Panc1 (cell line): Measurements from ENCODE around the gene OR51I2. TPM values are rescaled to one million over a fixed set of nuclear protein-coding genes. Genes with fewer than 3 reads are reported as not detected.

Experiments used
- ATAC-seq: fragments of 200-7000 bp; cut with Tn5 transposase; 2 replicates; pipeline ENCODE4 v1.9.1; 2020; ENCODE audit warnings: mild to moderate bottlenecking, moderate library complexity
- BruUV-seq: library from RNA; stranded (reverse); fragments of 400-500 nt; replicated peaks from 2 replicates; lab custom pipeline; 2021; lab: Mats Ljungman, UMichigan
- CTCF ChIA-PET: fragments of 300-600 bp; sonication (Branson Sonifier 250); formaldehyde crosslinking; loops from one replicate; lab custom pipeline; 2022; ENCODE audit warnings: antibody characterized with exemption; lab: Charles Lee
- POLR2A ChIA-PET: fragments of 300-600 bp; sonication (Branson Sonifier 250); formaldehyde crosslinking; loops from one replicate; lab custom pipeline; 2022; ENCODE audit warnings: antibody characterized with exemption; lab: Charles Lee
- DNase-seq: peaks from one replicate; pipeline ENCODE4 v3.0.0-alpha.2; 2010; ENCODE audit warnings: low read depth, low spot score
- H3K27ac ChIP-seq: 2 replicates; pipeline ENCODE4 v1.5.1; 2011; ENCODE audit warnings: mild to moderate bottlenecking, low read length, inconsistent platforms
- H3K27me3 ChIP-seq: fragments of 200-500 bp; sonication (Bioruptor generic); 2 replicates; pipeline ENCODE4 v1.6.0; 2014; ENCODE audit warnings: low read length, inconsistent platforms; ENCODE audit not compliant: control insufficient read depth, insufficient read depth
- H3K36me3 ChIP-seq: fragments of 200-500 bp; sonication (Bioruptor generic); 2 replicates; pipeline ENCODE4 v1.5.1; 2014; ENCODE audit warnings: inconsistent platforms, mild to moderate bottlenecking, low read length, moderate library complexity; ENCODE audit not compliant: control insufficient read depth, insufficient read depth
- H3K4me1 ChIP-seq: 2 replicates; pipeline ENCODE4 v1.5.1; 2011; ENCODE audit warnings: inconsistent platforms, mild to moderate bottlenecking, low read length, moderate library complexity; ENCODE audit not compliant: control insufficient read depth, insufficient read depth
- H3K4me3 ChIP-seq, 2 experiments: 2 replicates each; pipeline ENCODE4 v1.5.1; 2011 to 2012; ENCODE audit warnings: low read depth in 2 of 2, low read length in 2 of 2, mild to moderate bottlenecking in 2 of 2, inconsistent platforms in 1 of 2, moderate library complexity in 1 of 2
- H3K9me3 ChIP-seq: fragments of 200-500 bp; sonication (Bioruptor generic); 2 replicates; pipeline ENCODE4 v1.5.1; 2014; ENCODE audit warnings: low read depth, mild to moderate bottlenecking, inconsistent platforms, low read length, moderate library complexity; ENCODE audit not compliant: control insufficient read depth, insufficient read depth
- CTCF ChIP-seq: fragments of 450-650 bp; IDR thresholded peaks from 2 replicates; pipeline ENCODE4 v1.5.1; 2017; ENCODE audit warnings: mild to moderate bottlenecking
- POLR2AphosphoS5 ChIP-seq: IDR thresholded peaks from 2 replicates; pipeline ENCODE4 v1.6.1; 2012; ENCODE audit warnings: mild to moderate bottlenecking, low read depth, low read length, moderate library complexity
- REST ChIP-seq, 2 experiments: IDR thresholded peaks; 2 replicates each; pipeline ENCODE4 v1.6.1; 2011 to 2012; ENCODE audit warnings: low read depth in 2 of 2, control low read depth in 1 of 2, low read length in 1 of 2, mild to moderate bottlenecking in 1 of 2, moderate library complexity in 1 of 2; ENCODE audit not compliant: insufficient read depth in 1 of 2
- SIN3A ChIP-seq: IDR thresholded peaks from 2 replicates; pipeline ENCODE4 v1.6.1; 2012; ENCODE audit warnings: low read depth, mild to moderate bottlenecking, low read length, moderate library complexity, borderline replicate concordance; ENCODE audit not compliant: insufficient read depth
- TCF7L2 ChIP-seq: IDR thresholded peaks from 2 replicates; pipeline ENCODE4 v1.6.1; 2011; ENCODE audit warnings: mild to moderate bottlenecking, low read depth, low read length, inconsistent platforms
- in situ Hi-C: cut with HindIII; loops from 2 replicates; pipeline ENCODE4 v1.10.0; 2016; ENCODE audit warnings: low sequenced_read_pairs, low pct_unique_long_range_greater_than_20kb
- intact Hi-C: fragments of 100-400 bp; cut with micrococcal nuclease; formaldehyde crosslinking; loops from one replicate; pipeline ENCODE4 v1.10.0; 2022; ENCODE audit not compliant: unreplicated experiment
- total RNA-seq: library from RNA; stranded (reverse); gene quantifications from one replicate; pipeline ENCODE4 v1.2.1, GENCODE V29; 2021; ENCODE audit not compliant: unreplicated experiment

OR51I2 gene
- total RNA-seq, 1 experiment from 2014 or later, result not detected

GRCh38 chr11:5500393-5500801 lies 51.3 kb downstream of the OR51I2 start:
- no TSS peak for BruUV-seq
- ChIA-PET CTCF (no interaction called here), POLR2A (no interaction called here)
- in situ Hi-C loops, result no loop called here
- TF ChIP-seq REST (IDR thresholded peaks at IDR 0.05; ENCODE audit: insufficient read depth in 1 of 2, low read depth in 2 of 2, low read length in 1 of 2) (no peak), CTCF (no peak), POLR2AphosphoS5 (no peak)
- ATAC-seq (no peak), DNase-seq (no peak)
- H3K4me3 ChIP-seq, result no peak overlapping the region
- H3K4me1 ChIP-seq, result no peaks in the 10 kb centered on the region
- no peaks in the 10 kb centered on the region for H3K9me3 ChIP-seq
- intact Hi-C loops, result no loop called here
- H3K27ac ChIP-seq, result no peak overlapping the region
- H3K36me3 ChIP-seq, result no peaks in the 10 kb centered on the region; the same call in 1 of the 2 replicates
- 0 out of 2 replicates have a peak, but pooled peaks cover 2% of the 10 kb centered on the region for H3K27me3 ChIP-seq

- no peaks in the 10 kb centered on the region; the same call in 1 of the 2 replicates for H3K36me3 ChIP-seq
- H3K4me3 ChIP-seq, result no peak overlapping the region
- DNase-seq (no peak), ATAC-seq (no peak)
- no peak overlapping the region for H3K27ac ChIP-seq
- TF ChIP-seq TCF7L2 (no peak), REST (IDR thresholded peaks at IDR 0.05; ENCODE audit: insufficient read depth in 1 of 2, low read depth in 2 of 2, low read length in 1 of 2) (no peak), CTCF (no peak), POLR2AphosphoS5 (no peak), SIN3A (no peak)
- ChIA-PET CTCF (no interaction called here), POLR2A (no interaction called here)
- H3K4me1 ChIP-seq, result no peaks in the 10 kb centered on the region
- in situ Hi-C loops, result no loop called here
- intact Hi-C loops, result no loop called here
- H3K27me3 ChIP-seq, result 0 out of 2 replicates have a peak, but pooled peaks cover 2% of the 10 kb centered on the region
- H3K9me3 ChIP-seq, result no peaks in the 10 kb centered on the region
- BruUV-seq, result no TSS peak
These were observed 55.3 kb downstream of the OR51I2 start for GRCh38 chr11:5504403-5504921.
